SKM-1 (cell line): ENCODE measurements around the gene AGPS.
"Not testable (repeated sequence)": the region's sequence is repeated elsewhere in the genome, so short reads cannot be mapped to it uniquely, and the experiment has no call there.

Source experiments
- DNase-seq: peaks from one replicate; lab custom pipeline; 2025; ENCODE audit not compliant: unreplicated experiment; lab: John Stamatoyannopoulos, UW

The AGPS gene

GRCh38 chr2:177385151-177385550 is 7.4 kb upstream of the AGPS start:
- DNase-seq = no peak

- DNase-seq = no peak
These were observed 676 bp upstream of the AGPS start for GRCh38 chr2:177391822-177392372.

GRCh38 chr2:177393203-177393755 is 706 bp downstream of the AGPS start:
- DNase-seq = no peak

GRCh38 chr2:177393824-177394593 is 1.4 kb downstream of the AGPS start:
- DNase-seq = no peak

- no peak for DNase-seq
These were observed 2.0 kb downstream of the AGPS start for GRCh38 chr2:177394594-177394973.

GRCh38 chr2:177395351-177396065 is 2.9 kb downstream of the AGPS start:
- no peak for DNase-seq

- no peak for DNase-seq
These were observed 4.3 kb downstream of the AGPS start for GRCh38 chr2:177396703-177397460.

- no peak for DNase-seq
These were observed 5.1 kb downstream of the AGPS start for GRCh38 chr2:177397481-177398289.

- no peak for DNase-seq
These were observed 5.7 kb downstream of the AGPS start for GRCh38 chr2:177398290-177398683.

GRCh38 chr2:177398791-177399190 is 6.2 kb downstream of the AGPS start:
- DNase-seq = no peak

GRCh38 chr2:177399376-177399775 is 6.8 kb downstream of the AGPS start:
- no peak for DNase-seq

- DNase-seq = no peak
These were observed 7.9 kb downstream of the AGPS start for GRCh38 chr2:177400337-177400923.

- DNase-seq = no peak
These were observed 9.5 kb downstream of the AGPS start for GRCh38 chr2:177402096-177402495.

GRCh38 chr2:177403838-177404237 is 11.3 kb downstream of the AGPS start:
- DNase-seq = no peak

- DNase-seq = no peak
These were observed 11.7 kb downstream of the AGPS start for GRCh38 chr2:177404243-177404642.

GRCh38 chr2:177405029-177405692 is 12.6 kb downstream of the AGPS start:
- no peak for DNase-seq

- no peak for DNase-seq
These were observed 13.6 kb downstream of the AGPS start for GRCh38 chr2:177406182-177406581.

GRCh38 chr2:177407031-177407430 is 14.5 kb downstream of the AGPS start:
- DNase-seq = no peak

GRCh38 chr2:177410629-177411028 is 18.1 kb downstream of the AGPS start:
- not testable (repeated sequence) for DNase-seq
